Measurements from ENCODE around the gene PLCB4.
A peak's percentile ranks its signal among the peaks of the same experiment; 100 is the strongest.

The PLCB4 gene

DNA sequence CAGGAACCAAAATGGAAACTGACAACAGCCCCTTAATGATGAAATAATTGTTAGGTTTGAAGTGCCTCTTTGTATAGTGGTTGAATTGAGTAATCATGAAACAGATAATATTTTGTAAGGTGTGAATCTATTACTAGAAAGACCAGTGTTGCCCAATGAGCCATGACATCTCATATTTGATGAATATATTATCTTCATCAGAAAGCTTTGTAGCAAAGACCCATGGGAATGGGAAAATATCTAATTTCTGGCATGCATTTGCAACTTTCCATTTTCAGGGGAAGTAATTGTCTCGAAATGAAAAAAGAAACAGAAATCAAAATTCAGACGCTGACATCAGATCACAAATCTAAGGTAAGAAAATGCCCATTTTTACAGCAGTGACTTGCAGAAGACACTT is 388.2 kb downstream of the PLCB4 start:
- peak; percentile 11 for DNase-seq (ENCODE audit: low read depth)
- TF ChIP-seq, protein P1, sequence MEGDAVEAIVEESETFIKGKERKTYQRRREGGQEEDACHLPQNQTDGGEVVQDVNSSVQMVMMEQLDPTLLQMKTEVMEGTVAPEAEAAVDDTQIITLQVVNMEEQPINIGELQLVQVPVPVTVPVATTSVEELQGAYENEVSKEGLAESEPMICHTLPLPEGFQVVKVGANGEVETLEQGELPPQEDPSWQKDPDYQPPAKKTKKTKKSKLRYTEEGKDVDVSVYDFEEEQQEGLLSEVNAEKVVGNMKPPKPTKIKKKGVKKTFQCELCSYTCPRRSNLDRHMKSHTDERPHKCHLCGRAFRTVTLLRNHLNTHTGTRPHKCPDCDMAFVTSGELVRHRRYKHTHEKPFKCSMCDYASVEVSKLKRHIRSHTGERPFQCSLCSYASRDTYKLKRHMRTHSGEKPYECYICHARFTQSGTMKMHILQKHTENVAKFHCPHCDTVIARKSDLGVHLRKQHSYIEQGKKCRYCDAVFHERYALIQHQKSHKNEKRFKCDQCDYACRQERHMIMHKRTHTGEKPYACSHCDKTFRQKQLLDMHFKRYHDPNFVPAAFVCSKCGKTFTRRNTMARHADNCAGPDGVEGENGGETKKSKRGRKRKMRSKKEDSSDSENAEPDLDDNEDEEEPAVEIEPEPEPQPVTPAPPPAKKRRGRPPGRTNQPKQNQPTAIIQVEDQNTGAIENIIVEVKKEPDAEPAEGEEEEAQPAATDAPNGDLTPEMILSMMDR (IDR thresholded peaks at IDR 0.05; ENCODE audit: insufficient read depth, low read depth, low read length, missing control alignments), result no peak
- H3K4me3 ChIP-seq (ENCODE audit: low read depth, low read length), result no peak overlapping the region

DNA sequence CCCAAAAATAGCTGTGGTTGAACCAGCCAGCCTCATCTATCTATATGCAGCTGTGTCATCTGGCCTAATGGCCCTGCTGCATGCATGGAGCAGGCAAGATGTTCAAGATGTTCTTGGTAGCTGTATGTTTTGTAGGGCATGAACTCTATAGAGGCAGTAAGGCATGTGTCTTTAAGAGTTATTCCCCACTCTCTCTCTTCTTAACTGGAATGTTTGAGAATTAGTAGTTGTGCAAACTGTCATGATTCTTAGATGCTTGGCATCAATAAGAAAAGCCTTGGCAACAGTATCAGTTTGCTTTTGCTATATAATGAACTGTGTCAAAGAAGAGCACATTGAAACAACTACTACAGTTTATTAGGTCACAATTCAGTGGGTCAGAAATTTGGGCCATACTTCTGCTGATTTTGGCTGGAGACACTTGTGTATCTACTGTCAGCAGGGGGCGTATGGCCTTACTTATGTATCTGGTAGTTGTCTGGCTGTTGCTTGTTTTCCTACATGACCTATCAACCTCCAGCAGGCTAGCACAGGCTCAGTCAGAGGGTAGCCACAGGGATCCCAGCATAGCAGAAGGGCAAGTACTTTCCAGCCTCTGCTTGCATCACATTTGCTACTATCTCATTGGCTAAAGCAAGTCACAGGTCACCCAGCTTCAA is 389.4 kb downstream of the PLCB4 start:
- TF ChIP-seq, protein P1 (IDR thresholded peaks at IDR 0.05; ENCODE audit: insufficient read depth, low read depth, low read length, missing control alignments), result peak; percentile 51
- no peak overlapping the region for H3K4me3 ChIP-seq (ENCODE audit: low read depth, low read length)
- peak; percentile 64 for DNase-seq (ENCODE audit: low read depth)

DNA sequence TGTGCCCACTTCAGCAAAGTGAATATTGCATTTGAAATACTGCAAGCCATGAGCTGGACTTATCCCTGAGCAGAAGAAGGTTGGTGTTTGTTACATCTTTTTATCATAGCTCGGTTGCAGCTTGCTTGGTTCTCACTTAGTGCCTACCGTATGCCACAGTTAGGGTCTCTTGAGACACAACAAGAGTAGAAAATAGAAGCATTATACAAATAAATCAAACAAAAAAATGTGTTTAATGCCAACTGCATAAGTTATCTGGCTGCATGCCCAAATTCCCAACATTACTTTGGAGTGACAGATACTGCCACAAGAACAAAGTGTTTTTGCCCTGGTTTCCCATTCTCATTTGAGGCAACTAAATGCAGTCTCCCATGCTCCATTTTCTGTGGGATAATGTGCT is 391.6 kb downstream of the PLCB4 start:
- TF ChIP-seq, protein P1 (IDR thresholded peaks at IDR 0.05; ENCODE audit: insufficient read depth, low read depth, low read length, missing control alignments), result no peak
- no peak for DNase-seq (ENCODE audit: low read depth)

DNA sequence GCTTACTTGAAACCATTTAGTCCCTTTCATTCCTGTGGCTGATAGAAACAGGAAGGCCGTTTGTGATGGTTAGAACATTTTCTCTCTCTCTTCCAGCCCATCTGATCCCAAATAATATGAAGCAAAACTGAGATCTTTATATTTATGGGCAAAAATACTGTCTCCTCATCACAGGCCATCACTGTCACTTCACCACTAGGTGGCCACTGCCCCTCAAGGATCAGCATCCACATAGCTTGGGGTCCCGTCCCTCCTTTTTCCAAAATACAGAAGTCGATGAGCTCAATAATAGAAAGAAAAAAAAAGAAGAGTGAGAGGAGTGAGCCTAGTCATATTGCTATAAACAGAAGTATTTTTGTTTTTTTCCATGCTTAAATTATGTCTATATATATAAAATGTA is 399.1 kb downstream of the PLCB4 start:
- DNase-seq (ENCODE audit: low read depth), result peak; percentile 25
- TF ChIP-seq, protein P1 (IDR thresholded peaks at IDR 0.05; ENCODE audit: insufficient read depth, low read depth, low read length, missing control alignments), result peak; percentile 68

More for the DNA sequence above, 391.6 kb downstream of the PLCB4 start:
- no peak overlapping the region for H3K4me3 ChIP-seq (ENCODE audit: low read depth, low read length)

DNA sequence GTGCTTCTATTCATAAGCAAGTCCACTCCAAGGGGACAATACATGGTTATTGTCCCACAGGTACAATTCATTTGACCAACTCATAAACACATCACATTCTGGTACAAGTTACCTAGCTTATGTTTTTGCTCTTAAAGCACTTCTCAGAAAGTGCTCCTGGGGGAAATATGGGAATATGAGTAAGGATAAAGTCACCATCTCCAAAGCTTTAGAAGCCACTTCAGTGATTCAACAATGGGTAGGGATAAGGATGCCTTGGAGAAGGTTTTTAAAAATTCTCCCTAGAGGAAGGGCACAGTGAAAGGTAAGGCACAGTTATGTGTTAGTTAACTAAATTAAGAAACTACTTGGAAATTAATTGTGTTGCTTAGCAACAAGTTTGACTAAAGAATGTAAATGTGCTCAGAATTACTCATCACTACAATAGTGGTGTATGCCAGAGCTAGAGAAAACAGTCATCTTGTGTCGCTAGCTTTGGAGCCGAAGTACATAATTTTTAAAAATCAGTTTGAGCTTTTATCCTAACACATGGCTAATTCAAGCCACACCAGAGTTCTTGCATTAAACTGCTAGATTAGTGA is 406.0 kb downstream of the PLCB4 start:
- TF ChIP-seq, protein P1 (IDR thresholded peaks at IDR 0.05; ENCODE audit: insufficient read depth, low read depth, low read length, missing control alignments), result no peak
- no peak overlapping the region for H3K4me3 ChIP-seq (ENCODE audit: low read depth, low read length)
- no peak for DNase-seq (ENCODE audit: low read depth)

More for the DNA sequence above, 399.1 kb downstream of the PLCB4 start:
- no peak overlapping the region for H3K4me3 ChIP-seq (ENCODE audit: low read depth, low read length)

DNA sequence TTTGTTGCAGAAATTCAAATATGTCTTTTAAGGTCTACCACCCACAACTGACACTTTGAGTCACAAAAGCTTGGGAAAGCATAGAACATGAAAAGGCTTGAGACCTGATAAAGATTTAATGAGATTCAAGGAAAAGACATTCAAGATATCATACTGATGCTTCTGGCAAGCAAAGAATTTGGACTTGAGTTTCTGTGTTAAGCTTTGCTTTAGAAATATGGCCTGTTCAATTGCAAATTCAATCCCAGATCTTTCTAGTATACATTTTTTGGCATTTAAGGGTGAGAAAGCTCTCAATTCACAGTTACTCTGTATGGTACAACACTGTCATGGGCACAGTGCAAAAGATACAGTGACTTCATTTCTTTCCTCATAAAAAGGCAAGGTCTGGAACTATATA is 406.6 kb downstream of the PLCB4 start:
- no peak for DNase-seq (ENCODE audit: low read depth)
- TF ChIP-seq, protein P1 (IDR thresholded peaks at IDR 0.05; ENCODE audit: insufficient read depth, low read depth, low read length, missing control alignments), result no peak
- H3K4me3 ChIP-seq (ENCODE audit: low read depth, low read length), result no peak overlapping the region

Measured in GM12865 (cell line).